Mesothelial cell of epicardium (in vitro differentiated cells): Measurements from ENCODE around the gene TRIM8. TPM values are rescaled to one million over a fixed set of nuclear protein-coding genes. Genes with fewer than 3 reads are reported as not detected.

Experiments
- DNase-seq, 2 experiments: peaks; one replicate each; pipeline ENCODE4 v3.0.0; 2021; ENCODE audit warnings: low spot score in 2 of 2; ENCODE audit not compliant: unreplicated experiment in 2 of 2
- H3K27ac Mint-ChIP-seq: 2 replicates; pipeline ENCODE4 v1.8.0; 2021; ENCODE audit warnings: mixed read lengths
- H3K27me3 Mint-ChIP-seq: 2 replicates; pipeline ENCODE4 v1.8.0; 2021; ENCODE audit warnings: low read depth, mixed read lengths
- H3K36me3 Mint-ChIP-seq: 2 replicates; pipeline ENCODE4 v1.8.0; 2021; ENCODE audit warnings: mixed read lengths
- H3K4me1 Mint-ChIP-seq: 2 replicates; pipeline ENCODE4 v1.8.0; 2021; ENCODE audit warnings: mixed read lengths
- H3K4me3 Mint-ChIP-seq: 2 replicates; pipeline ENCODE4 v1.8.0; 2021; ENCODE audit warnings: mild to moderate bottlenecking, moderate library complexity, mixed read lengths
- H3K9me3 Mint-ChIP-seq: 2 replicates; pipeline ENCODE4 v1.8.0; 2021; ENCODE audit warnings: mixed read lengths
- CTCF ChIP-seq: fragments of 200-600 bp; sonication (generic); IDR thresholded peaks from one replicate; pipeline ENCODE4 v1.5.0; 2021; ENCODE audit warnings: antibody characterized with exemption; ENCODE audit not compliant: unreplicated experiment
- total RNA-seq: library from RNA; stranded (reverse); gene quantifications from 3 replicates; pipeline ENCODE4 v1.2.1, GENCODE V29; 2021

TRIM8 gene
- total RNA-seq, 1 donor from 2014 or later, result 79.2 TPM

GRCh38 chr10:102678068-102678400 lies 33.8 kb downstream of the TRIM8 start:
- Mint-ChIP-seq H3K36me3 (peaks cover 10% of the 10 kb centered on the region), H3K27me3 (no peaks in the 10 kb centered on the region), H3K4me3 (no peak overlapping the region), H3K4me1 (peaks cover 77% of the 10 kb centered on the region), H3K27ac (peak overlapping the region; percentile 96), H3K9me3 (no peaks in the 10 kb centered on the region)
- TF ChIP-seq CTCF, result no peak
- no peak for DNase-seq

- no peak for TF ChIP-seq CTCF
- H3K9me3 Mint-ChIP-seq, result no peaks in the 10 kb centered on the region
- H3K4me3 Mint-ChIP-seq, result no peak overlapping the region
- H3K36me3 Mint-ChIP-seq, result peaks cover 12% of the 10 kb centered on the region
- H3K4me1 Mint-ChIP-seq, result peaks cover 70% of the 10 kb centered on the region
- peak in 1 of 2 experiments; percentile 66 for DNase-seq
- peak overlapping the region; percentile 96 for H3K27ac Mint-ChIP-seq
- no peaks in the 10 kb centered on the region for H3K27me3 Mint-ChIP-seq
Observed at GRCh38 chr10:102678842-102679289, 34.6 kb downstream of the TRIM8 start.

GRCh38 chr10:102679596-102679995 lies 35.3 kb downstream of the TRIM8 start:
- H3K27me3 Mint-ChIP-seq, result no peaks in the 10 kb centered on the region
- H3K4me3 Mint-ChIP-seq, result no peak overlapping the region
- no peaks in the 10 kb centered on the region for H3K9me3 Mint-ChIP-seq
- peaks cover 13% of the 10 kb centered on the region for H3K36me3 Mint-ChIP-seq
- DNase-seq, result no peak
- peaks cover 63% of the 10 kb centered on the region for H3K4me1 Mint-ChIP-seq
- H3K27ac Mint-ChIP-seq, result peak overlapping the region; percentile 16
- TF ChIP-seq CTCF, result no peak

- H3K9me3 Mint-ChIP-seq, result no peaks in the 10 kb centered on the region
- no peak for TF ChIP-seq CTCF
- DNase-seq, result no peak
- peak overlapping the region; percentile 5 for H3K27ac Mint-ChIP-seq
- H3K36me3 Mint-ChIP-seq, result peaks cover 19% of the 10 kb centered on the region
- H3K4me3 Mint-ChIP-seq, result no peak overlapping the region
- H3K4me1 Mint-ChIP-seq, result peaks cover 42% of the 10 kb centered on the region
- no peaks in the 10 kb centered on the region for H3K27me3 Mint-ChIP-seq
Observed at GRCh38 chr10:102681696-102682095, 37.4 kb downstream of the TRIM8 start.

GRCh38 chr10:102682416-102682815 lies 38.1 kb downstream of the TRIM8 start:
- Mint-ChIP-seq H3K27me3 (no peaks in the 10 kb centered on the region), H3K9me3 (no peaks in the 10 kb centered on the region), H3K4me3 (no peak overlapping the region), H3K27ac (peak overlapping the region; percentile 7), H3K36me3 (peaks cover 19% of the 10 kb centered on the region), H3K4me1 (peaks cover 35% of the 10 kb centered on the region)
- no peak for DNase-seq
- TF ChIP-seq CTCF, result no peak

- Mint-ChIP-seq H3K4me1 (peaks cover 29% of the 10 kb centered on the region), H3K27me3 (no peaks in the 10 kb centered on the region), H3K27ac (peak overlapping the region; percentile 77), H3K4me3 (no peak overlapping the region), H3K36me3 (peaks cover 24% of the 10 kb centered on the region), H3K9me3 (no peaks in the 10 kb centered on the region)
- no peak for TF ChIP-seq CTCF
- no peak for DNase-seq
Observed at GRCh38 chr10:102682981-102683380, 38.7 kb downstream of the TRIM8 start.
